ENCODE measurements around the gene CANT1. TPM values are rescaled to one million over a fixed set of nuclear protein-coding genes. Genes with fewer than 3 reads are reported as not detected.

CANT1 gene
- 100 to 1,000 TPM; 247 to 390 TPM for total RNA-seq

DNA sequence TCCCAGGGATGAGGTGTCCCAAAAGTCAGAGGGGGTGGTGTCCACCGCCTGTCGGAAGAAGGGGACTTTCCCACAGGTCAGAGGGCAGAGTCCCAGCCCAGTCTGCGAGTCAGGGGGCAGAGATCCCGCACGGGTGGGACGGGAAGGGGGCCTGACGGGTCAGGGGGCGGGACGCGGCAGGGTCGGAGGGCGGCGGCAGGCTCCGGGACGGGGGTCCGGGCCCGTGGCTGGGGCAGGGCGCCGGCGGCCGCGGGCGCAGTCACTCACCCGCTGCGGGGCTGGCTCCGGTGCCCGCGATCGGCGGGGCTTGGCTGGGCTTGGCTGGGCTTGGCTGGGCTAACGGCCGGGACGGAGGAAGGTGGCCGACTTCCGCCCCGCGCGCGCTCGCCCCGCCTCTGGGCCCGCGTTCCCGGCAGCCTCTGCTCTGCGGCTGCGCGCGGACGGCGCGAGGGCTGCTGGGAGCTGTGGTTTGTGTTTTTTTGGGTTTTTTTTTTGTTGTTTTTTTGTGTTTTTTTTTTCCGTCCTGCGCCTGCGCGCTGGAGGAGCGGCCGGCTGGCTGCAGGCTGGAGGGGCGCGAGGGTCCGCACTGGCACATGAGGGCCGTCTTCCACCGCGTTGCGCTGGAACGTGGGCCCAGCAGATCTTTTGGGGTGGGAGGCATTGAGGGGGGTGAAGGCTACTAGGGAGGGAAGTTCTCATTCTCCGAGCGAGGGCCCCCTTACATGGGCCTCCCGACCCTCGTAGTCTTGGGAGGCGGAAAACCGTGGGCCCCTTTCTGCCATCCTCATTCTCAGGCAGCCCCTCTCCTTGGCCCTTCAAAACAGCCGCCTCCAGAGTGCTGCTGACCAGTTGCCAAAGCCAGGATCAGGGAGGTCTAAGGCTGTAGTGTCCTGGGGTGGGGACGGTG is at the start of gene CANT1:
Gene CANT1 (minus strand): TSS at position 368 of the 907 bp plus-strand sequence. CDS start 12,142 bp downstream, outside the sequence.
- peak; percentile 84 for DNase-seq
- Histone ChIP-seq H3K27me3 (no peaks in the 10 kb centered on the region), H3K36me3 (no peaks in the 10 kb centered on the region), H3K9me3 (no peaks in the 10 kb centered on the region), H3K4me3 (peak within 1 kb of the TSS; percentile 61), H3K27ac (peak within 1 kb of the TSS; percentile 82), H3K9ac (ENCODE audit: low read depth in 2 of 2, low read length in 2 of 2) (peak within 1 kb of the TSS; percentile 97 to 99), H3K4me1 (peaks cover 27% of the 10 kb centered on the region)
- intact Hi-C loops (cut with DNase I), result no loop called here
- TF ChIP-seq, protein P1, sequence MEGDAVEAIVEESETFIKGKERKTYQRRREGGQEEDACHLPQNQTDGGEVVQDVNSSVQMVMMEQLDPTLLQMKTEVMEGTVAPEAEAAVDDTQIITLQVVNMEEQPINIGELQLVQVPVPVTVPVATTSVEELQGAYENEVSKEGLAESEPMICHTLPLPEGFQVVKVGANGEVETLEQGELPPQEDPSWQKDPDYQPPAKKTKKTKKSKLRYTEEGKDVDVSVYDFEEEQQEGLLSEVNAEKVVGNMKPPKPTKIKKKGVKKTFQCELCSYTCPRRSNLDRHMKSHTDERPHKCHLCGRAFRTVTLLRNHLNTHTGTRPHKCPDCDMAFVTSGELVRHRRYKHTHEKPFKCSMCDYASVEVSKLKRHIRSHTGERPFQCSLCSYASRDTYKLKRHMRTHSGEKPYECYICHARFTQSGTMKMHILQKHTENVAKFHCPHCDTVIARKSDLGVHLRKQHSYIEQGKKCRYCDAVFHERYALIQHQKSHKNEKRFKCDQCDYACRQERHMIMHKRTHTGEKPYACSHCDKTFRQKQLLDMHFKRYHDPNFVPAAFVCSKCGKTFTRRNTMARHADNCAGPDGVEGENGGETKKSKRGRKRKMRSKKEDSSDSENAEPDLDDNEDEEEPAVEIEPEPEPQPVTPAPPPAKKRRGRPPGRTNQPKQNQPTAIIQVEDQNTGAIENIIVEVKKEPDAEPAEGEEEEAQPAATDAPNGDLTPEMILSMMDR (IDR thresholded peaks at IDR 0.05), result no peak

DNA sequence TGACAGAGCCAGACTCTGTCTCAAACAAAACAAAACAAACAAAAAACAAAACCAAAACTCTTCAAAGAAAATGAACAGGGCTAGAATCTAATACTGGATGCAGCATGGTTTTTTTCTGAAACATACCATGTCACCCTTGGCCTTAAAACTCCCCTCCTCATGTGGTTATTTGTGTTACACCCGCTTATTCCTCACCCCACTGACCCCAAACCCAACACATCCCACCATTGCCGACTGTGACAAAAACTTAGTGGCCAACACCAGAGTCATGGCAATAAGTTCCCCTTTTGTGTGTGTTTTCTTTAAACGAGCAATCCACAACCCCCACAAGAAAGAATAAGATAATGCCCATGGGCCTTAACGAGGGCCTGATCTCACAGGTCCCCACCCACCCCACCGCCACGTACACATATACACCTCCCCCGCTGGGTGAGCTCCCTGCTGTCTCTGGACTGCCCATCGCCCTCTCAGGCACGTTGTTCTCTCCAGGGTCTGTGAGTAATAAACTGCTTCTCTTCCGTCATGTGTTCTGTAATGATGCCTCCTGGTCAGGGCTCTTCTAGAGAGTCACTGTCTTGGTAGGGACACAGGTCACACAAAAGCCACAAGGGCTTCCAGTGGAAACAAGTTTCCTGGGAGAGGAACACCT is 48.3 kb upstream of the CANT1 start:
- Histone ChIP-seq H3K4me3 (no peak overlapping the region), H3K4me1 (no peaks in the 10 kb centered on the region), H3K9me3 (no peaks in the 10 kb centered on the region), H3K27ac (no peak overlapping the region), H3K9ac (ENCODE audit: low read depth in 2 of 2, low read length in 2 of 2) (no peak overlapping the region), H3K27me3 (no peaks in the 10 kb centered on the region), H3K36me3 (no peaks in the 10 kb centered on the region)
- TF ChIP-seq, protein P1 (IDR thresholded peaks at IDR 0.05), result no peak
- intact Hi-C loops (cut with DNase I), result no loop called here
- no peak for DNase-seq

DNA sequence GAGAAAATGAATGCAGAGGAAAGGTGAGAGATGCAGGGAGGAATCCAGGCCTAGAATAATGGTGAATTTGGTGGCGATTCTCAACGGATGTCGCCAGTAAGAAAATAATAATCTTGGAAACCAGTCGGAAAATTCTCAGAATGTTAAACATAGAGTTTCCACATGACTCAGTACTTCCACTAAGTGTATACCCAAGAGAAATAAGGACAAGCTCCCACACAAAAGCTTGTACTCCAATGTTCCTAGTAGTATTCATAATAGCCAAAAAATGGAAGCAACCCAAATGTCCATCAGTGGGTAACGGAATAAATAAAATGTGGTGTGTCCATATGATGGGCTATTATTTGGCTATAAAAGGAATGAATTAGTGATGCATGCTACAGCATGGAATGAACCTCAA is 45.6 kb upstream of the CANT1 start:
- Histone ChIP-seq H3K9me3 (no peaks in the 10 kb centered on the region), H3K4me1 (no peaks in the 10 kb centered on the region), H3K27ac (no peak overlapping the region), H3K4me3 (no peak overlapping the region), H3K9ac (ENCODE audit: low read depth in 2 of 2, low read length in 2 of 2) (no peak overlapping the region), H3K27me3 (no peaks in the 10 kb centered on the region), H3K36me3 (no peaks in the 10 kb centered on the region)
- no peak for DNase-seq
- TF ChIP-seq, protein P1 (IDR thresholded peaks at IDR 0.05), result no peak
- intact Hi-C loops (cut with DNase I), result no loop called here

GRCh38 chr17:79054200-79054960 is 44.8 kb upstream of the CANT1 start:
- no peaks in the 10 kb centered on the region for H3K36me3 ChIP-seq
- intact Hi-C loops (cut with DNase I), result no loop called here
- no peak for DNase-seq
- H3K4me3 ChIP-seq, result no peak overlapping the region
- no peaks in the 10 kb centered on the region for H3K9me3 ChIP-seq
- no peak overlapping the region for H3K27ac ChIP-seq
- H3K27me3 ChIP-seq, result no peaks in the 10 kb centered on the region
- no peaks in the 10 kb centered on the region for H3K4me1 ChIP-seq
- TF ChIP-seq, protein P1 (IDR thresholded peaks at IDR 0.05), result no peak
- H3K9ac ChIP-seq (ENCODE audit: low read depth in 2 of 2, low read length in 2 of 2), result no peak overlapping the region

- Histone ChIP-seq H3K36me3 (no peaks in the 10 kb centered on the region), H3K4me1 (no peaks in the 10 kb centered on the region), H3K27ac (no peak overlapping the region), H3K27me3 (no peaks in the 10 kb centered on the region), H3K9me3 (no peaks in the 10 kb centered on the region), H3K4me3 (no peak overlapping the region), H3K9ac (ENCODE audit: low read depth in 2 of 2, low read length in 2 of 2) (no peak overlapping the region)
- DNase-seq, result no peak
- intact Hi-C loops (cut with DNase I), result no loop called here
- TF ChIP-seq, protein P1 (IDR thresholded peaks at IDR 0.05), result no peak
Measured at GRCh38 chr17:79053251-79053925, 43.8 kb upstream of the CANT1 start.
